ENCODE results near the gene LMO4.

DNA sequence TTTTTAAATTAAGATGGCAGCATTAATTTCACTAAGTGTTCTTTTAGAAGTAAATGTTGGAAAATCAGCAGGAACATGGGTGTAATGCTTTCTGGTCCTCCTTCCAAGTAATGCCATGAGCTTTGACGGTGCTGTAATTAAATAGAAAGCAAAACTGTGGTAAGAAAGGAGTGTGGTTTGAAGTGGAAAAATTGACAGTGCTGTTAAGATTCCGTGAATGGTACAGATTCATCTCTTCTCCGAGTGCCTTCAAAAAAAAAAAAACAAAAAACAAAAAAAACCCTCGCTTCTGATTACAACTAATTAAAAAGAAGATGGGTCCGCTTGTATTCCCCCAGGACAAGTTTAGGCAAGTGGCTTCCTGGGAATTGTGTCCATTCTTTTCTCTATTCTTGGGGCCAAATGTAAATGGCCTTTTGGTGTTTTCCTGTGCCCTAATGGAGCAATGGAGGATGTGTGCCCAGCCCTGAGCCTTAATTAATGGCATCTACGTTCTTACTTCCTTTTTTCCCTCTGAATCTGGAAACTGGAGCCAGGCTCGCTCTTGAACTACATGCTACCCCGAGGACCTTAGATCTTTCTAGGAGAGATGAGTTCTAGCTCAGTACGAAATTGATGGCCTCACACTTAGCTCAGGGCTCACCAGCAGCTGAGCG, 5.1 kb downstream of the LMO4 start:
- TF ChIP-seq, protein P1, sequence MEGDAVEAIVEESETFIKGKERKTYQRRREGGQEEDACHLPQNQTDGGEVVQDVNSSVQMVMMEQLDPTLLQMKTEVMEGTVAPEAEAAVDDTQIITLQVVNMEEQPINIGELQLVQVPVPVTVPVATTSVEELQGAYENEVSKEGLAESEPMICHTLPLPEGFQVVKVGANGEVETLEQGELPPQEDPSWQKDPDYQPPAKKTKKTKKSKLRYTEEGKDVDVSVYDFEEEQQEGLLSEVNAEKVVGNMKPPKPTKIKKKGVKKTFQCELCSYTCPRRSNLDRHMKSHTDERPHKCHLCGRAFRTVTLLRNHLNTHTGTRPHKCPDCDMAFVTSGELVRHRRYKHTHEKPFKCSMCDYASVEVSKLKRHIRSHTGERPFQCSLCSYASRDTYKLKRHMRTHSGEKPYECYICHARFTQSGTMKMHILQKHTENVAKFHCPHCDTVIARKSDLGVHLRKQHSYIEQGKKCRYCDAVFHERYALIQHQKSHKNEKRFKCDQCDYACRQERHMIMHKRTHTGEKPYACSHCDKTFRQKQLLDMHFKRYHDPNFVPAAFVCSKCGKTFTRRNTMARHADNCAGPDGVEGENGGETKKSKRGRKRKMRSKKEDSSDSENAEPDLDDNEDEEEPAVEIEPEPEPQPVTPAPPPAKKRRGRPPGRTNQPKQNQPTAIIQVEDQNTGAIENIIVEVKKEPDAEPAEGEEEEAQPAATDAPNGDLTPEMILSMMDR (IDR thresholded peaks at IDR 0.05), result no peak
- TF ChIP-seq CHD4 (IDR thresholded peaks at IDR 0.05; ENCODE audit: borderline replicate concordance) (no peak), POLR2A (IDR thresholded peaks at IDR 0.05; ENCODE audit: low read length) (no peak), SREBF2 (IDR thresholded peaks at IDR 0.05) (no peak), EP300 (IDR thresholded peaks at IDR 0.05) (no peak), SMC3 (IDR thresholded peaks at IDR 0.05) (no peak), MYC (IDR thresholded peaks at IDR 0.05; ENCODE audit: borderline replicate concordance, low read length) (no peak), GATA3 (IDR thresholded peaks at IDR 0.05; ENCODE audit: borderline replicate concordance) (no peak)

All from A549 (cell line).